ENCODE measurements around the gene AGTR2. TPM values are rescaled to one million over a fixed set of nuclear protein-coding genes. Genes with fewer than 3 reads are reported as not detected.
"Not testable (repeated sequence)": the region's sequence is repeated elsewhere in the genome, so short reads cannot be mapped to it uniquely, and the experiment has no call there.

The AGTR2 gene
- not detected for total RNA-seq

GRCh38 chrX:116170511-116170910, at the start of gene AGTR2:
Gene AGTR2, plus strand, starts transcription at chrX:116170744. Its CDS starts 1,537 bp downstream, at chrX:116172281.
- H3K27ac Mint-ChIP-seq: no peak within 1 kb of the TSS
- H3K27me3 Mint-ChIP-seq: no peaks in the 10 kb centered on the region
- DNase-seq (no peak), ATAC-seq (ENCODE audit: low read depth) (no peak)
- no peaks in the 10 kb centered on the region for H3K9me3 Mint-ChIP-seq
- POLR2A ChIA-PET: no interaction called here
- H3K36me3 Mint-ChIP-seq: no peaks in the 10 kb centered on the region
- H3K4me1 Mint-ChIP-seq: no peaks in the 10 kb centered on the region
- no peak within 1 kb of the TSS for H3K4me3 Mint-ChIP-seq

GRCh38 chrX:116135277-116135676, 35.3 kb upstream of the AGTR2 start:
- Mint-ChIP-seq H3K27me3 (no peaks in the 10 kb centered on the region), H3K4me3 (no peak overlapping the region), H3K36me3 (no peaks in the 10 kb centered on the region), H3K27ac (no peak overlapping the region), H3K9me3 (peaks cover 1% of the 10 kb centered on the region), H3K4me1 (no peaks in the 10 kb centered on the region)
- POLR2A ChIA-PET: no interaction called here
- ATAC-seq (ENCODE audit: low read depth): no peak
- DNase-seq: no peak

GRCh38 chrX:116141270-116141669, 29.3 kb upstream of the AGTR2 start:
- H3K4me1 Mint-ChIP-seq; H3K4me3 Mint-ChIP-seq; POLR2A ChIA-PET; H3K36me3 Mint-ChIP-seq; DNase-seq; H3K27me3 Mint-ChIP-seq; H3K27ac Mint-ChIP-seq; ATAC-seq (ENCODE audit: low read depth); H3K9me3 Mint-ChIP-seq: not testable (repeated sequence)

- H3K4me1 Mint-ChIP-seq: no peaks in the 10 kb centered on the region
- no peak overlapping the region for H3K4me3 Mint-ChIP-seq
- POLR2A ChIA-PET: no interaction called here
- peaks cover 1% of the 10 kb centered on the region for H3K9me3 Mint-ChIP-seq
- no peak for DNase-seq
- H3K27ac Mint-ChIP-seq: no peak overlapping the region
- H3K36me3 Mint-ChIP-seq: no peaks in the 10 kb centered on the region
- no peak for ATAC-seq (ENCODE audit: low read depth)
- no peaks in the 10 kb centered on the region for H3K27me3 Mint-ChIP-seq
These were observed 27.6 kb upstream of the AGTR2 start for GRCh38 chrX:116142976-116143375.

- no peak overlapping the region for H3K4me3 Mint-ChIP-seq
- no peaks in the 10 kb centered on the region for H3K4me1 Mint-ChIP-seq
- DNase-seq (no peak), ATAC-seq (ENCODE audit: low read depth) (no peak)
- H3K9me3 Mint-ChIP-seq: no peaks in the 10 kb centered on the region
- H3K27me3 Mint-ChIP-seq: no peaks in the 10 kb centered on the region
- no peak overlapping the region for H3K27ac Mint-ChIP-seq
- POLR2A ChIA-PET: no interaction called here
- no peaks in the 10 kb centered on the region for H3K36me3 Mint-ChIP-seq
These were observed 2.4 kb downstream of the AGTR2 start for GRCh38 chrX:116172976-116173375.

- ATAC-seq (ENCODE audit: low read depth) (no peak), DNase-seq (no peak)
- Mint-ChIP-seq H3K4me1 (no peaks in the 10 kb centered on the region), H3K27ac (no peak overlapping the region), H3K9me3 (no peaks in the 10 kb centered on the region), H3K27me3 (no peaks in the 10 kb centered on the region), H3K36me3 (no peaks in the 10 kb centered on the region), H3K4me3 (no peak overlapping the region)
- POLR2A ChIA-PET: no interaction called here
These were observed 10.8 kb downstream of the AGTR2 start for GRCh38 chrX:116181300-116181699.

GRCh38 chrX:116185163-116185562, 14.6 kb downstream of the AGTR2 start:
- ATAC-seq (ENCODE audit: low read depth): no peak
- Mint-ChIP-seq H3K27ac (no peak overlapping the region), H3K9me3 (no peaks in the 10 kb centered on the region), H3K4me1 (no peaks in the 10 kb centered on the region), H3K4me3 (no peak overlapping the region), H3K27me3 (no peaks in the 10 kb centered on the region), H3K36me3 (no peaks in the 10 kb centered on the region)
- POLR2A ChIA-PET: no interaction called here
- DNase-seq: no peak

- Mint-ChIP-seq H3K27me3 (no peaks in the 10 kb centered on the region), H3K4me3 (no peak overlapping the region), H3K4me1 (no peaks in the 10 kb centered on the region), H3K27ac (no peak overlapping the region), H3K9me3 (no peaks in the 10 kb centered on the region), H3K36me3 (no peaks in the 10 kb centered on the region)
- POLR2A ChIA-PET: no interaction called here
- DNase-seq: no peak
- ATAC-seq (ENCODE audit: low read depth): no peak
These were observed 24.1 kb downstream of the AGTR2 start for GRCh38 chrX:116194649-116195048.

GRCh38 chrX:116198235-116198634, 27.7 kb downstream of the AGTR2 start:
- H3K4me1 Mint-ChIP-seq: no peaks in the 10 kb centered on the region
- H3K36me3 Mint-ChIP-seq: no peaks in the 10 kb centered on the region
- POLR2A ChIA-PET: no interaction called here
- H3K27ac Mint-ChIP-seq: no peak overlapping the region
- no peaks in the 10 kb centered on the region for H3K9me3 Mint-ChIP-seq
- DNase-seq (no peak), ATAC-seq (ENCODE audit: low read depth) (no peak)
- no peak overlapping the region for H3K4me3 Mint-ChIP-seq
- no peaks in the 10 kb centered on the region for H3K27me3 Mint-ChIP-seq

GRCh38 chrX:116198810-116199209, 28.3 kb downstream of the AGTR2 start:
- H3K4me1 Mint-ChIP-seq: no peaks in the 10 kb centered on the region
- no peak for ATAC-seq (ENCODE audit: low read depth)
- H3K36me3 Mint-ChIP-seq: no peaks in the 10 kb centered on the region
- H3K27me3 Mint-ChIP-seq: no peaks in the 10 kb centered on the region
- no peak overlapping the region for H3K27ac Mint-ChIP-seq
- H3K9me3 Mint-ChIP-seq: no peaks in the 10 kb centered on the region
- no peak overlapping the region for H3K4me3 Mint-ChIP-seq
- POLR2A ChIA-PET: no interaction called here
- no peak for DNase-seq

GRCh38 chrX:116204932-116205331, 34.4 kb downstream of the AGTR2 start:
- Mint-ChIP-seq H3K27me3 (no peaks in the 10 kb centered on the region), H3K9me3 (no peaks in the 10 kb centered on the region), H3K36me3 (no peaks in the 10 kb centered on the region), H3K4me1 (no peaks in the 10 kb centered on the region), H3K27ac (no peak overlapping the region), H3K4me3 (no peak overlapping the region)
- POLR2A ChIA-PET: no interaction called here
- DNase-seq (no peak), ATAC-seq (ENCODE audit: low read depth) (no peak)

- ATAC-seq (ENCODE audit: low read depth) (no peak), DNase-seq (no peak)
- Mint-ChIP-seq H3K9me3 (peaks cover 1% of the 10 kb centered on the region), H3K4me3 (no peak overlapping the region), H3K4me1 (no peaks in the 10 kb centered on the region), H3K27me3 (no peaks in the 10 kb centered on the region), H3K36me3 (no peaks in the 10 kb centered on the region), H3K27ac (no peak overlapping the region)
- POLR2A ChIA-PET: no interaction called here
These were observed 42.7 kb downstream of the AGTR2 start for GRCh38 chrX:116213262-116213661.

- POLR2A ChIA-PET; H3K36me3 Mint-ChIP-seq; DNase-seq; H3K27ac Mint-ChIP-seq; H3K4me3 Mint-ChIP-seq; ATAC-seq (ENCODE audit: low read depth); H3K9me3 Mint-ChIP-seq; H3K4me1 Mint-ChIP-seq; H3K27me3 Mint-ChIP-seq: not testable (repeated sequence)
These were observed 46.5 kb downstream of the AGTR2 start for GRCh38 chrX:116217080-116217479.
